Upper lobe of left lung (tissue), 6 donors: ENCODE data around the gene ADAMTSL2. TPM values are rescaled to one million over a fixed set of nuclear protein-coding genes. Genes with fewer than 3 reads are reported as not detected.

Source experiments
- ATAC-seq, 2 donors: fragments of 200-7000 bp; cut with Tn5 transposase; one replicate each; pipeline ENCODE4 v1.9.1; 2022; ENCODE audit warnings: mild to moderate bottlenecking in 2 of 2, moderate library complexity in 2 of 2; ENCODE audit not compliant: low FRiP score in 2 of 2
- DNase-seq, 2 donors: peaks; one replicate each; pipeline ENCODE4 v3.0.0-alpha.2; 2019 to 2020
- H3K27ac ChIP-seq, 4 donors: fragments of 200-600 bp; sonication (generic); one replicate each; pipeline ENCODE4 v1.5.1; 2016 to 2019
- H3K27me3 ChIP-seq, 4 donors: fragments of 200-600 bp; sonication (generic); one replicate each; pipeline ENCODE4 v1.5.1; 2017 to 2019
- H3K36me3 ChIP-seq, 4 donors: fragments of 200-600 bp; sonication (generic); one replicate each; pipeline ENCODE4 v1.5.1; 2016 to 2019
- H3K4me1 ChIP-seq, 4 donors: fragments of 200-600 bp; sonication (generic); one replicate each; pipeline ENCODE4 v1.5.1; 2018 to 2019
- H3K4me3 ChIP-seq, 4 donors: fragments of 200-600 bp; sonication (generic); one replicate each; pipeline ENCODE4 v1.5.1; 2017 to 2019; ENCODE audit warnings: mild to moderate bottlenecking in 2 of 4, moderate library complexity in 1 of 4
- H3K9me3 ChIP-seq, 4 donors: fragments of 200-600 bp; sonication (generic); one replicate each; pipeline ENCODE4 v1.5.1; 2018 to 2019
- EP300 ChIP-seq, 4 donors: sonication (generic); formaldehyde crosslinking; IDR thresholded peaks; one replicate each; pipeline ENCODE4 v1.5.1; 2017; ENCODE audit warnings: antibody characterized with exemption in 4 of 4, control low read depth in 2 of 4
- POLR2A ChIP-seq, 4 donors: fragments of 450-650 bp; IDR thresholded peaks; one replicate each; pipeline ENCODE4 v1.5.1; 2016 to 2017; ENCODE audit warnings: antibody characterized with exemption in 4 of 4, mild to moderate bottlenecking in 2 of 4
- POLR2AphosphoS5 ChIP-seq, 2 donors: sonication (generic); formaldehyde crosslinking; IDR thresholded peaks; one replicate each; pipeline ENCODE4 v1.5.1; 2017; ENCODE audit warnings: antibody characterized with exemption in 2 of 2
- WGBS, 2 donors: methylation state at CpG; one replicate each; pipeline ENCODE4 v1.1.5; 2017 to 2018; 5-methylcytosine and 5-hydroxymethylcytosine counted together
- total RNA-seq, 6 donors: library from RNA; depleted of rRNA in 4 of 6; stranded (reverse); fragments of >200 nt in 4 of 6; gene quantifications; one replicate each; pipeline versions ENCODE4 v1.1.0 to v1.2.1, GENCODE V29; 2016 to 2021
- TF ChIP-seq, protein P1 (sequence below), 6 experiments: fragments of 450-650 bp in 4 of 6; fragments of 200-600 bp in 2 of 6; sonication (generic) in 2 of 6; IDR thresholded peaks; one replicate each; pipeline ENCODE4 v1.5.1; 2016 to 2019; ENCODE audit warnings: antibody characterized with exemption in 6 of 6
- donor health status: DM: no; HTN: no; CAD: no; lungs with moderate emphysema.
- donor health status: DM: no; HTN: yes; CAD: no; lungs with severe emphysema.

The ADAMTSL2 gene
- total RNA-seq, 6 donors from 2014 or later, result 1.4 to 34.8 (median 19.2) TPM

DNA sequence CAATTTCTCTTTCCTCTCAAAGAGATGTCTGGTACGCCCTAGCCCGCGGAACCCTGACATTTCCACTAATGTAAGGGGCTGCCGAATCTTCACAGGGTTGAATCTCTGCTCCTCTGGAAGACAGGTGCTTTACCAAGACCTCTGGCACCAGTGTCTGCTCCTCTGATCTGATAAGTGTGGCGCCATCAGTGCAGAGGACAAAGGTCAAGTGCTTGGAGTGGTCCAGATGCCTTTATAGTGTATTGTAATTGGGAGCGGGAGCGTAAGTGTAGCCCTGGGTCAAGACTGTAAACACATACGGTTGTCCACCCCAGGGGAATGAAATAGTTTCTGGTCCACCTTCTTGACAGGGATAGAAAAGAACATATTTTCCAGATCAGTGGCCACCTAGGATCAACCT lies 17.7 kb downstream of the ADAMTSL2 start:
- ATAC-seq (no peak), DNase-seq (no peak)
- Histone ChIP-seq H3K4me3 (no peak overlapping the region), H3K27ac (no peak overlapping the region), H3K4me1 (peaks cover 0 to 11% (median 7%) of the 10 kb centered on the region in 4 donors), H3K9me3 (no peaks in the 10 kb centered on the region), H3K36me3 (peaks cover 0 to 48% (median 15%) of the 10 kb centered on the region in 4 donors), H3K27me3 (no peaks in the 10 kb centered on the region)
- TF ChIP-seq EP300 (IDR thresholded peaks at IDR 0.05), result no peak
- TF ChIP-seq, protein P1, sequence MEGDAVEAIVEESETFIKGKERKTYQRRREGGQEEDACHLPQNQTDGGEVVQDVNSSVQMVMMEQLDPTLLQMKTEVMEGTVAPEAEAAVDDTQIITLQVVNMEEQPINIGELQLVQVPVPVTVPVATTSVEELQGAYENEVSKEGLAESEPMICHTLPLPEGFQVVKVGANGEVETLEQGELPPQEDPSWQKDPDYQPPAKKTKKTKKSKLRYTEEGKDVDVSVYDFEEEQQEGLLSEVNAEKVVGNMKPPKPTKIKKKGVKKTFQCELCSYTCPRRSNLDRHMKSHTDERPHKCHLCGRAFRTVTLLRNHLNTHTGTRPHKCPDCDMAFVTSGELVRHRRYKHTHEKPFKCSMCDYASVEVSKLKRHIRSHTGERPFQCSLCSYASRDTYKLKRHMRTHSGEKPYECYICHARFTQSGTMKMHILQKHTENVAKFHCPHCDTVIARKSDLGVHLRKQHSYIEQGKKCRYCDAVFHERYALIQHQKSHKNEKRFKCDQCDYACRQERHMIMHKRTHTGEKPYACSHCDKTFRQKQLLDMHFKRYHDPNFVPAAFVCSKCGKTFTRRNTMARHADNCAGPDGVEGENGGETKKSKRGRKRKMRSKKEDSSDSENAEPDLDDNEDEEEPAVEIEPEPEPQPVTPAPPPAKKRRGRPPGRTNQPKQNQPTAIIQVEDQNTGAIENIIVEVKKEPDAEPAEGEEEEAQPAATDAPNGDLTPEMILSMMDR (IDR thresholded peaks at IDR 0.05), result no peak
- TF ChIP-seq POLR2AphosphoS5 (IDR thresholded peaks at IDR 0.05), result no peak
- no peak for TF ChIP-seq POLR2A (IDR thresholded peaks at IDR 0.05)
- WGBS, 2 donors, result 89 to 93% methylated on average over 8 of the region's 8 CpGs

DNA sequence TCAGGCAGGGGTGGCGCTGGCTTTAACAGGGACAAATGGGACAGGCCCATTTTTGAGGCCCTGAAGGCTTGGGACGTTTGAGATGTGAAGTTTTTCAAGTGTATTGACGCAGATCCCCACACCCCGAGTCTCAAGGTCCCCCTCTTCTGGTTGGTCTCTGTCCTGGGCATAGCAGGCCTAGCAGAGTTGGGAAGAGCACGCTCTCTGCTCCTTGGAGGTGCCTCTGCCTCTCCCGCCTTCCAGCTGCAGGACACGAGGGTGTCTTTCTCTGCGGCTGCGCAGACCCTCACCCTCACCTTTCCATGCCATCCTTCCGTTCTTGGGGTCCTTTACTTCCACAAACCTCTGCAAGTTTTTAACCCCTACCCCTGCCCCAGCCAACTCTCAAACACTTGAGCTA lies 18.6 kb downstream of the ADAMTSL2 start:
- 94 to 95% methylated on average over 6 to 10 of the region's 10 CpGs for WGBS, 2 donors
- H3K36me3 ChIP-seq, result peaks cover 0 to 42% (median 13%) of the 10 kb centered on the region in 4 donors

DNA sequence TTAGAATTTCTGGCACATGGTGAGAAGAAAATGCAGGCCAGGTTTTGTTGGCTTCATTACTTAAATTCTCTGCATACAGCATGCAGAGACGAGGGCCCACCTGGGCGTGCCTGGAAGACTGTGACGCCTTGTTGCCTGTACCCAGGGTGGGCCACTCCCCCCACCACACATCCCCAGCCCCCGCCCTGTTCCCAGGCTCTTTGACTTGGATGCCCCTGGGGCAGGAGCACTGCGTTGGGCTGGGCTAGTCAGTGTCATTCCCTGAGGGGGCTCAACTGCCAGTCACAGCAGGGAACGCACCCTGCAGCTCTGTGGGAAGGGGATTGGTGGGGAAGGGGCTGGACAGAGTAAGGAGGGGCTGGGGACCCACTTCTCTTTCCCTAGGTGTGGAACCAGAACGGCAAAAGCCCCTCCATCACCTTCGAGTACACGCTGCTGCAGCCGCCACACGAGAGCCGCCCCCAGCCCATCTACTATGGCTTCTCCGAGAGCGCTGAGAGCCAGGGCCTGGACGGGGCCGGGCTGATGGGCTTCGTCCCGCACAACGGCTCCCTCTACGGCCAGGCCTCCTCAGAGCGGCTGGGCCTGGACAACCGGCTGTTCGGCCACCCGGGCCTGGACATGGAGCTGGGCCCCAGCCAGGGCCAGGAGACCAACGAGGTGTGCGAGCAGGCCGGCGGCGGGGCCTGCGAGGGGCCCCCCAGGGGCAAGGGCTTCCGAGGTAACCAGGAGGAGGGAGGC lies 19.6 kb downstream of the ADAMTSL2 start:
- Histone ChIP-seq H3K9me3 (no peaks in the 10 kb centered on the region), H3K27me3 (no peaks in the 10 kb centered on the region), H3K36me3 (peaks cover 0 to 40% (median 13%) of the 10 kb centered on the region in 4 donors), H3K4me1 (peaks cover 15 to 28% (median 26%) of the 10 kb centered on the region in 4 donors), H3K27ac (no peak overlapping the region), H3K4me3 (no peak overlapping the region)
- TF ChIP-seq, protein P1 (IDR thresholded peaks at IDR 0.05), result no peak
- TF ChIP-seq POLR2A (IDR thresholded peaks at IDR 0.05) (no peak), EP300 (IDR thresholded peaks at IDR 0.05) (no peak), POLR2AphosphoS5 (IDR thresholded peaks at IDR 0.05) (no peak)
- ATAC-seq, result no peak
- WGBS, 2 donors, result 90 to 95% methylated on average over 26 to 31 of the region's 31 CpGs
- peak in 1 of 2 donors; percentile 72 for DNase-seq

More for the DNA sequence above, 18.6 kb downstream of the ADAMTSL2 start:
- no peaks in the 10 kb centered on the region for H3K9me3 ChIP-seq
- H3K4me3 ChIP-seq, result no peak overlapping the region
- ATAC-seq, result no peak
- peaks cover 7 to 19% (median 15%) of the 10 kb centered on the region in 4 donors for H3K4me1 ChIP-seq
- DNase-seq, result no peak
- no peak overlapping the region for H3K27ac ChIP-seq
- H3K27me3 ChIP-seq, result no peaks in the 10 kb centered on the region
- no peak for TF ChIP-seq POLR2A (IDR thresholded peaks at IDR 0.05)
- TF ChIP-seq POLR2AphosphoS5 (IDR thresholded peaks at IDR 0.05), result no peak
- TF ChIP-seq EP300 (IDR thresholded peaks at IDR 0.05), result no peak
- TF ChIP-seq, protein P1 (IDR thresholded peaks at IDR 0.05), result no peak

DNA sequence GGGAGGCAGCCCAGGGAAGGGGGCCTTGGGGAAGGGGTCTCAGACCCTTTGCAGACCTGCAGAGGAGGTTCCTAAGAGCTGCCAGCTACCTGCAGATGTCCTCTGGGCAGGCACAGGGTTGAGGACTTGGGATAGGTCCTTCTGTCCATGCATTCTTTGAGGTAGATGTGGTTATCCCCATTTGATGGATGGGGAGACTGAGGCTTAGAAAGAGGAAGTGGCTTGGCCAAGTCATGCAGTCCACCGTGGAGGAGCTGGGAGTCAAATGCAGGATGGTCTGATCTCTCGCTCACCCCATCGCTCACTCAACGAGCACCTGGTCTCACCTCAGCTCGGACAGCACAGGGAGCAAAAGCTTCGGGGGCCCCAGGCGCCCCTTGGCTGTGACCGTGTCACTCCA lies 20.2 kb downstream of the ADAMTSL2 start:
- peak in 1 of 2 donors; percentile 45 for DNase-seq
- no peak for ATAC-seq
- WGBS, 2 donors, result 92% methylated on average over 8 of the region's 8 CpGs
- Histone ChIP-seq H3K4me1 (peaks cover 16 to 33% (median 31%) of the 10 kb centered on the region in 4 donors), H3K36me3 (peaks cover 0 to 40% (median 13%) of the 10 kb centered on the region in 4 donors), H3K4me3 (no peak overlapping the region), H3K27ac (no peak overlapping the region), H3K27me3 (no peaks in the 10 kb centered on the region), H3K9me3 (no peaks in the 10 kb centered on the region)
- TF ChIP-seq POLR2A (IDR thresholded peaks at IDR 0.05) (no peak), EP300 (IDR thresholded peaks at IDR 0.05) (no peak)
- TF ChIP-seq, protein P1 (IDR thresholded peaks at IDR 0.05), result no peak
